GM12801 (cell line): ENCODE data around the gene GNG4.

Experiments
- TF ChIP-seq, protein P1 (sequence below): IDR thresholded peaks from one replicate; pipeline ENCODE4 v1.5.1; 2011; ENCODE audit warnings: control low read depth; ENCODE audit not compliant: insufficient read length; ENCODE audit errors: extremely low read depth

The GNG4 gene

GRCh38 chr1:235516862-235517446, 132.6 kb downstream of the GNG4 start:
- TF ChIP-seq, protein P1, sequence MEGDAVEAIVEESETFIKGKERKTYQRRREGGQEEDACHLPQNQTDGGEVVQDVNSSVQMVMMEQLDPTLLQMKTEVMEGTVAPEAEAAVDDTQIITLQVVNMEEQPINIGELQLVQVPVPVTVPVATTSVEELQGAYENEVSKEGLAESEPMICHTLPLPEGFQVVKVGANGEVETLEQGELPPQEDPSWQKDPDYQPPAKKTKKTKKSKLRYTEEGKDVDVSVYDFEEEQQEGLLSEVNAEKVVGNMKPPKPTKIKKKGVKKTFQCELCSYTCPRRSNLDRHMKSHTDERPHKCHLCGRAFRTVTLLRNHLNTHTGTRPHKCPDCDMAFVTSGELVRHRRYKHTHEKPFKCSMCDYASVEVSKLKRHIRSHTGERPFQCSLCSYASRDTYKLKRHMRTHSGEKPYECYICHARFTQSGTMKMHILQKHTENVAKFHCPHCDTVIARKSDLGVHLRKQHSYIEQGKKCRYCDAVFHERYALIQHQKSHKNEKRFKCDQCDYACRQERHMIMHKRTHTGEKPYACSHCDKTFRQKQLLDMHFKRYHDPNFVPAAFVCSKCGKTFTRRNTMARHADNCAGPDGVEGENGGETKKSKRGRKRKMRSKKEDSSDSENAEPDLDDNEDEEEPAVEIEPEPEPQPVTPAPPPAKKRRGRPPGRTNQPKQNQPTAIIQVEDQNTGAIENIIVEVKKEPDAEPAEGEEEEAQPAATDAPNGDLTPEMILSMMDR: no peak

GRCh38 chr1:235515844-235516512, 133.6 kb downstream of the GNG4 start:
- TF ChIP-seq, protein P1: no peak

DNA sequence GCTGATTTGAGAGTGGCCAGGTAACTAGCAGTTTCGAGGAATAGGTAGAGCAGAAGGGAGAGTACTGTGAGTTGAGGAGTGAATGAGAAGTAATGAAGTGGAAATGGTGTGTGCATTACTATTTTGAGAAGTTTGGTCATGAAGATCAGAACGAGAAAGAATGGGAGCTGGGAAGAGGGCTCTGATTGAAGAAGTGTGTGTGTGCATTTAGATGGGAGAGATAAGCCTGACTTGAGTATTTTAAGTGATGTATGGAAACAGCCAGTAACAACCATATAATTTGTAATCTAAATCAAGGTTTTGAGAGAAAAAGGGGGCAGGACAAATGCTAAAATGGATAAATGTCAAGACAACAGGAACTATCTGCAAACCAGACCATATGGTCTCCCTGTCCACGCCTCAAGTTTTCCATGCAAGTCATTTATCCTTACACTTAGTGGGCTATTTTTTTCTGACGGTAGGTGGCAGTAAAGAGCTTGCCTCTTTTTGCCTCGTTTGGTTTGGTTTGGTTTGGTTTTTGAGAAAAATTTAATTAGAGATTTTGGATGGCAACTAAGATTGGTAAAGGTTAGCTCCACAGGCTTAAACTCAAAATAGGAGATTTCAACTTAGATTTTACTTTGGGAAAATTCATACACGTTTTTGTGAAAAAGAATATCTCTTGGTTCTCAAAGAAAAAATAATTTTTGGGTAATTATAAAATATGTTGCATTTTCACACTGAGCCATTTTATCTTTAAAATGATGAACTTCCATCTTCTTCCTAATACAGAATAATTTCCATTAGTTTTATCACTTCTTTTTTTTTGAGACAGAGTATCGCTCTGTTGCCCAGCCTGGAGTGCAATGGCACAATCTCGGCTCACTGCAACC, 135.9 kb downstream of the GNG4 start:
- TF ChIP-seq, protein P1: no peak

DNA sequence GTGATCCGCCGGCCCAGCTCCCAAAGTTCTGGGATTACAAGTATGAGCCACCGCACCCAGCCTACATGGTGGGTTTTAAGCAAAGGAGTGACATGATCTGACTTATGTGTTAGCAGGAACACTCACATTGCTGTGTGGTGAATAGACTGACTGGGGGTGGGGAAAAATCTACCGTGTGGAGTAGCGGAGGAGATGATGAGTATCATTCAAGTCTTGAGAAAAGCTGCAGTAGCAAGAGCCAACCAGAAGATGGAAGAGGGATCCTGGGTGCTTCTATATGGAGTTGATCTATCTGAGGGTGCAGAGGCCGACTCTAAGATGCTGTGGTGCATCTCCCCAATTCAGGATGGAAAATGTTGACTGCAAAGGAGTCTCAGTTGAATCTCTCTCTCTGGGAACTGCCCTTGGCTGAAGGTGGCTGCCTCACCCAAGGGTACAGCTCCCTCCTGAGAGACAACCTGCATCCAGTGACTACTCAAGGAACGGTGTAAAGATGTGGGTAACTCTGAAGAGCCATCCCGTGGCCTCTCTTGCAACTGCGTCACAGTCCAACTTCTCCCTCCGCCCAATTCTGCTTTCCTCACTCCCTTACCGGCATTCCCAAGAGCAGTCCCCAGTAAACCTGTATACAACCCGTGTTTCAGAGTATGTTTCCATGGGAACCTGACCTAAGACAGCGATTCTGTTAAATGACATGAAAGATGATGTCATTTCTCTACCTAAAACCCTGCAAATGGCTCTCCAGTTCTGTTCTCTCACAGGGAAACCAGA, 137.9 kb downstream of the GNG4 start:
- TF ChIP-seq, protein P1: no peak

DNA sequence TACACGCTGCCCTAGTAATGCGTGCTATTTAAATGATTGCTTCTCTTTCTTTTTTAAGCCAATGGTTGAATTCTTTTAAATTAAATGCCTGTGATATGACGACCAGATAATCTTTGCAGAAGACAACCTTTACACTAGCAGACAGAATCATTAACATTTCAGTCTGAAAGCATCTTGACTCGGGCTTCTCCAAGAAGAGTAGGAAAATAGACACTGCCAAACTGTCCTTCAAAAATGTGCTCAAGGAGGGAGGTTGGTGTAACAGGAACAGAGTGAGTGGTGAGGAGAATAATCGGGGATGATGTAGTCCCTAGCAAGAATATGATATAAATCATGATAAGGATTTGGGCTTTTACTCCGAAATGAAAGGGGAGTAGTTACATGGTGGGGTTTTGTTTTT, 138.8 kb downstream of the GNG4 start:
- TF ChIP-seq, protein P1: no peak

- TF ChIP-seq, protein P1: no peak
Measured at GRCh38 chr1:235507623-235508022, 142.0 kb downstream of the GNG4 start.
